ENCODE results near the gene MAPKBP1.

MAPKBP1 gene

GRCh38 chr15:41799488-41799805 lies 25.2 kb downstream of the MAPKBP1 start:
- no peaks in the 10 kb centered on the region for H3K27me3 ChIP-seq (ENCODE audit: insufficient read depth, poor library complexity, severe bottlenecking)
- DNase-seq (ENCODE audit: low read depth in 1 of 2, low spot score in 1 of 2): no peak
- no peak overlapping the region for H3K4me3 ChIP-seq (replicated peaks; ENCODE audit: insufficient read depth, low read length)
- TF ChIP-seq SPI1 (IDR thresholded peaks at IDR 0.05; ENCODE audit: borderline replicate concordance, low read depth) (no peak), REST (IDR thresholded peaks at IDR 0.05; ENCODE audit: insufficient replicate concordance, low read depth) (no peak), GABPA (IDR thresholded peaks at IDR 0.05; ENCODE audit: low read depth) (no peak), POLR2AphosphoS5 (IDR thresholded peaks at IDR 0.05; ENCODE audit: low read depth) (no peak), CTCF (IDR thresholded peaks at IDR 0.05; ENCODE audit: insufficient read depth, low read length) (no peak)
- no peak overlapping the region for H3K27ac ChIP-seq (replicated peaks)

GRCh38 chr15:41801185-41801584 lies 26.9 kb downstream of the MAPKBP1 start:
- no peak overlapping the region for H3K27ac ChIP-seq (replicated peaks)
- no peaks in the 10 kb centered on the region for H3K27me3 ChIP-seq (ENCODE audit: insufficient read depth, poor library complexity, severe bottlenecking)
- DNase-seq (ENCODE audit: low read depth in 1 of 2, low spot score in 1 of 2): no peak
- no peak overlapping the region for H3K4me3 ChIP-seq (replicated peaks; ENCODE audit: insufficient read depth, low read length)
- no peak for TF ChIP-seq GABPA (IDR thresholded peaks at IDR 0.05; ENCODE audit: low read depth)
- no peak for TF ChIP-seq REST (IDR thresholded peaks at IDR 0.05; ENCODE audit: insufficient replicate concordance, low read depth)
- TF ChIP-seq POLR2AphosphoS5 (IDR thresholded peaks at IDR 0.05; ENCODE audit: low read depth): no peak
- TF ChIP-seq SPI1 (IDR thresholded peaks at IDR 0.05; ENCODE audit: borderline replicate concordance, low read depth): no peak
- no peak for TF ChIP-seq CTCF (IDR thresholded peaks at IDR 0.05; ENCODE audit: insufficient read depth, low read length)

GRCh38 chr15:41801850-41802455 lies 27.7 kb downstream of the MAPKBP1 start:
- no peak overlapping the region for H3K27ac ChIP-seq (replicated peaks)
- DNase-seq (ENCODE audit: low read depth in 1 of 2, low spot score in 1 of 2): no peak

GRCh38 chr15:41804361-41804760 lies 30.1 kb downstream of the MAPKBP1 start:
- Histone ChIP-seq H3K27ac (replicated peaks) (no peak overlapping the region), H3K27me3 (ENCODE audit: insufficient read depth, poor library complexity, severe bottlenecking) (no peaks in the 10 kb centered on the region), H3K4me3 (replicated peaks; ENCODE audit: insufficient read depth, low read length) (no peak overlapping the region)
- DNase-seq (ENCODE audit: low read depth in 1 of 2, low spot score in 1 of 2): no peak
- TF ChIP-seq SPI1 (IDR thresholded peaks at IDR 0.05; ENCODE audit: borderline replicate concordance, low read depth) (no peak), POLR2AphosphoS5 (IDR thresholded peaks at IDR 0.05; ENCODE audit: low read depth) (no peak), CTCF (IDR thresholded peaks at IDR 0.05; ENCODE audit: insufficient read depth, low read length) (no peak), GABPA (IDR thresholded peaks at IDR 0.05; ENCODE audit: low read depth) (no peak)

More at GRCh38 chr15:41801850-41802455, 27.7 kb downstream of the MAPKBP1 start:
- Histone ChIP-seq H3K27me3 (ENCODE audit: insufficient read depth, poor library complexity, severe bottlenecking) (no peaks in the 10 kb centered on the region), H3K4me3 (replicated peaks; ENCODE audit: insufficient read depth, low read length) (no peak overlapping the region)
- TF ChIP-seq GABPA (IDR thresholded peaks at IDR 0.05; ENCODE audit: low read depth): no peak
- no peak for TF ChIP-seq SPI1 (IDR thresholded peaks at IDR 0.05; ENCODE audit: borderline replicate concordance, low read depth)
- no peak for TF ChIP-seq POLR2AphosphoS5 (IDR thresholded peaks at IDR 0.05; ENCODE audit: low read depth)
